GM21576 (cell line): ENCODE data around the gene GALNT14.
"Not testable (repeated sequence)": the region's sequence is repeated elsewhere in the genome, so short reads cannot be mapped to it uniquely, and the experiment has no call there.

Experiments
- ATAC-seq: cut with Tn5 transposase; IDR thresholded peaks from one replicate; pipeline ENCODE4 v1.9.1; 2021; ENCODE audit warnings: mild to moderate bottlenecking, moderate library complexity; ENCODE audit not compliant: unreplicated experiment

Gene GALNT14

GRCh38 chr2:30911327-30911726, 226.9 kb downstream of the GALNT14 start:
- ATAC-seq = no peak

DNA sequence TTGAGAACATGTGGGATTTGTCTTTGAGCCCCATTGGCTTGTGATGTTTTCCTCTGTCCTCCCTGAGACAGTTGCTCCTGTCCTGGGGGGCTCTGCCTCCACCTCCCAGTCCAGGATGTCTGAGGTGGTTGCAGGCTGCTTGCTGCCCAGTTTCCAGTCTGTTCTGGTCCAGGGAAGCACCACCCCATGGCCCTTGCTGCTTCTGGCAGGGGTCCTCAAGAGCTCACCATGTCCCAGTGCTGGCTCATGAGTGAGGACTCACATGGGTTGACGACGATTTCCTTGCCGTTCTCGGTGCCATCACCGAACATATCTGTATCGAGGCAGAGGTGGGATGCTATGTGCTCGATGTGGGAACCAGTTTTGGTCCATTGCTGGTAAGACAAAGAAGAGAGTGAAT, 227.6 kb downstream of the GALNT14 start:
- no peak for ATAC-seq

GRCh38 chr2:30904437-30904836, 233.8 kb downstream of the GALNT14 start:
- ATAC-seq = not testable (repeated sequence)

- no peak for ATAC-seq
Observed at GRCh38 chr2:30903326-30903725, 234.9 kb downstream of the GALNT14 start.

DNA sequence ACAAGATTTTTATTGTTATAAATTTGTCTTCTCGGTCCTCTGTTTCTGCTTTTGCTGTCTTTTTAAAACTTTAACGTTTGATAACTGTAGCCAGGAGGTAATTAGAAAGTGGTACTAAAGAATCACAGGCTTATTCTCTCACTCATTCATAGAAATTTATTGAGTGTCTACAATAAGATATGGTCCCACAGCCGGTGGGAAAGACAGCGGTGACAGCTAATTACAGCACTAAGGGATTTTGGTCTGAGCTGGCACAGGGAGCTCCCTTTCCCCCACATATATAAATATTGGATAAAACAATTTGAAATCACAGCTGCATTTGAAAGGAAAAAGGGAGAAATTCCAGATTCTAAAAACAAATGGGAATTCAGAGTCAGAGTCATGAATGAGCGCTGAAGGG, 237.9 kb downstream of the GALNT14 start:
- ATAC-seq = no peak

DNA sequence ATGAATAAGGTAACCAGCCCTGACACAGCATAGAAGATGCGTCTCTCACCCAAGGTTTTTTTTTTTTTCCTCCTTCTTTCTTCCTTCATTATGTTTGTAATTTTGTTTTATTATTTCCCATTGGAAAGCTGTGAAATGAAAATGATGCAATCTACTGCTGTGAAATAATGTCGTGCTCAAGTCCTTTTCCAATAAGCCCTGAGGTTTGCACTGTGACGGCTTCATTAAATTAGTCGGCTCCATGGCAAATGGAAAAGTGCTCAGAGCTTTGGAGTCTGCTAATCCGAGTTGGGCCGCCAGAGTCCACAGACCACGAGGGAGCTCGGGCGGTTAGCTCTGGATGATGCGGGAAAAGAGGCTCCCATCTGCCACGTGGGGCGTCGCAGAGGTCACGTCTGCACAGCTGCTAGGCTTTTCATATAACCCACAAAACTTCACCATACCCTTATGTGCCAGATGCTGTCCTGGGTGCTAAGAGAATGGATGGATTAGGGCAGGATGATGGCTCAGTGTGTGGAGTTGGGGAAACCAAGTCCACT, 238.7 kb downstream of the GALNT14 start:
- ATAC-seq = no peak

- ATAC-seq = no peak
Observed at GRCh38 chr2:30897539-30897938, 240.7 kb downstream of the GALNT14 start.

- no peak for ATAC-seq
Observed at GRCh38 chr2:30894498-30895119, 243.6 kb downstream of the GALNT14 start.

DNA sequence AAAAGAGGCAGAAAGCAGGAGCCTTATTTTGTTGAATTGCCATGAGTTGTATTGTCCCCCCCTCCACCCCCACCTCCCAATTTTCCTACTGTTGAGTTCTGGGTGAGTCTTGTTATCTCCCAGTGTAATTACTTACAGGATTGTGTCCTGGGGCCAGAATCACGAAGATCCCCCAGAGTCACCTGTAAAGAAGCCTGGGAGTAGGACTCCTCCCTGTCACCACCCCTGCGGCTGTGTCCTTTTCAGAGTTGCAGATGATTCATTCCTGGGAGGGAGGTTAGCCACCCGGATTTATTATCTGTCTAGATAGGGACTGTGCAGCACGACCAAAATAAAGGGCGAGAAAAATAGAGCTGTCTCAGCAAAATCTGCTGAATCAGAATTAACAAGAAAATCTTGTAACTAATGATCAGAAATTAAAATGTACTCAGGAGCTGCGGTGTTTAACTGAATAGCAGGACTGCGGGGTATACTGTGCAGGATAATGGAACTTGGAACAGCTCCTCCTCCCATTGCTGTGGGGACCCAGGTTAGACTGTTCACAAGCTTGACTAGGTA, 249.3 kb downstream of the GALNT14 start:
- ATAC-seq = no peak

- no peak for ATAC-seq
Observed at GRCh38 chr2:30886080-30886479, 252.2 kb downstream of the GALNT14 start.

GRCh38 chr2:30883822-30884221, 254.4 kb downstream of the GALNT14 start:
- ATAC-seq = no peak

- ATAC-seq = no peak
Observed at GRCh38 chr2:30883184-30883583, 255.1 kb downstream of the GALNT14 start.

DNA sequence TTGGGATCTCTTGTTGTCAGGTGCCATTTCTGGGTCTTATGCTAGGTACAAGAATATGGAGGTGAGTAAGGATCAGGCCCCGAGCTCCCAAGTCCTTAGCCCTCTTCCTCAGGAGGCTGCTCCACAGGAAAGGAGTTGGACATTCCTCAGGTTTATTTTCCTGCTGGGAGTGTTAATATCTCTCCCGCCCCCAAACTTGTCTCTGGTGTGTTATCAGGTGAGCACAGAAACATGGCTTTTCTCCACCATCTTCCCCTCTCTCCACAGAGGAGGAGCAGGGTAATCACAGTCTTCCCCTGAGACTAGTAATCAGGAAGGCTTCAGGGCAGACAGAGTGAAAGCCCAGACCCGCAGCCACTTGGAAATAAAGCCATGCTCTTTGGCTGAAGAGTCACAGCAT, 257.7 kb downstream of the GALNT14 start:
- ATAC-seq = no peak

DNA sequence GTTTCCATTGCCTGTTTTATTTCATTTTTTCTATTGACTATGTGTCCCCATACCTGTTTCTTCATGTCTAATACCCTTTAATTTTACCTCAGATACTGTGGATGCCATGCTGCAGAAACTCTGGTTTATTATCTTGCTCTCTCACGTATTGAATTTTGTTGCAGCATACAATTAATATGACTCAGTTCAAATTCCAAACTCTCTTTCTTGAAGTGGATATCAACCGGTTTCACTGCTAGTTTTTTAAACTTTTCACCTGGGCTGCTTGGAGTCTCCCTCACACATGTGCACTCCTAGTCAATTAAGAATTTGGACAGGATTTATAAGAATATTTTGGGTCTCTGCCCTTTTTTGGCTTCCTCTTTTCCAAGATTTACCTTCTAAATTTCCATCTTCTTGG, 260.4 kb downstream of the GALNT14 start:
- no peak for ATAC-seq

DNA sequence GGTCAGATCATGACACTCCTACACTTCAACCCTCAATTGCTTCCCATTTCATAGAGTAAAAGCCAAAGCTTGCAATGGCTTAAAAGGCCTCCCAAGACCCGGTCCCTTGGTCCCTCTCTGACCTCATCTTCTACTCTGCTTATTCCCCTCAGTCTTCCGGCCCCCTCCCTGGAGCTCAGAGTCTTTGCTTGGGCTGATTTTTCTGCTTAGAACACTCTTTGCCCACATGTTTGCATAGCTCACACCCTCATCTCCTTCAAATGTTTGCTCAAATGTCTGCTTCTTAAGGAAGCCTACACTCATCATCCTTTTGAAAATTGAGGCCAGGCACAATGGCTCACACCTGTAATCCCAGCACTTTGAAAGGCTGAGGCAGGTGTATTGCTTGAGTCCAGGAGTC, 265.4 kb downstream of the GALNT14 start:
- no peak for ATAC-seq

DNA sequence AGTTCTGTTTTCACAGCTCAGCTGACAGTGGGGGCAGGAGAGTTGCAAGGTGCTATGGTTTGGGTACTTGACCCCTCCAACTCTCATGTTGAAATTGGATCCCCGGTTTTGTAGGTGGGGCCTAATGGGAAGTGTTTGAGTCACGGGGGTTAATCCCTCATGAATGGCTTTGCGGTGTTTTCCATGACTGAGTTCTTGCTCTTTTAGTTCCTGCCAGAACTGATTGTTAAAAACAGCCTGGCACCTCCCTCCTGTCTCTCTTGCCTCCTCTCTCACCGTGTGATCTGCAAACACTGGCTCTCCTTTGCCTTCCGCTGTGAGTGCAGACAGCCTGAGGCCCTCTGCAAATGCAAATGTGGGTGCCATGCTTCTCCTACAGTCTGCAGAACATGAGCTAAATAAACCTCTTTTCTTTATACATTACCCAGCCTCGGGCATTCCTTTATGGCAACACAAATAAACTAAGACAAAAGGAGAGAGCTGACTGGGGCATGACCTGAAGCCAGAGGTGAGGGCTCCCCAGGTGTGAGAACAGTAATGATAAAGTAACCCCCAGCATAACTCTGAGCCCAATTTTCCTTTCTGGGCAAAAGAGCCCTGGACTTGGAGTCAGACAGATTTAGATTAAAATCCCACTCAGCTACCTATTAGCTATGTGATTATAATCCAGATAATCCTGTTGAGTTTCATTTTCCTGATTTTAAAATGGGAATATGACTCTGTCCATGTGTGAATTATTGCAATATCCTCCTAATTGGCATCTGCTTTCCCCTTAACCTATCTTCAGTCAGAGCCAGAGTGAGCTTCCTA, 266.1 kb downstream of the GALNT14 start:
- no peak for ATAC-seq

DNA sequence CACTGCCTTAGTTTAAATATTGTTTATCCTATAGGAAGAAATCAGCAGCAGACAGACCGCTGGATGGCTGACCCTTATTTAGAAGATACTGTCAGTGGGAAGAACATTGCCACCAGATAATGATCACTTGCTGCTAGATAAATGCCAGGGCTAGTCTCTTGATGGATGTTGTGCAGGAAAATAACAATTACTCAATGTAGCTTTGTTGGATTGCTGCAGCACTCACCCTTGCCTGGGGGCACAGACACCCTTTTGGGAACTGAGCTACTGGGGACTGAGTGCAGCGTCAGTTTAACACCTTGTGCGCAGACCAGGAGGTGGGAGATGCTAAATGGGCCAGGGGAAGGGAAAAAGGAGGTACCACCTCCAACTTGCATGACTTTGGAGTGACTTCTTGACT, 266.8 kb downstream of the GALNT14 start:
- ATAC-seq = no peak

DNA sequence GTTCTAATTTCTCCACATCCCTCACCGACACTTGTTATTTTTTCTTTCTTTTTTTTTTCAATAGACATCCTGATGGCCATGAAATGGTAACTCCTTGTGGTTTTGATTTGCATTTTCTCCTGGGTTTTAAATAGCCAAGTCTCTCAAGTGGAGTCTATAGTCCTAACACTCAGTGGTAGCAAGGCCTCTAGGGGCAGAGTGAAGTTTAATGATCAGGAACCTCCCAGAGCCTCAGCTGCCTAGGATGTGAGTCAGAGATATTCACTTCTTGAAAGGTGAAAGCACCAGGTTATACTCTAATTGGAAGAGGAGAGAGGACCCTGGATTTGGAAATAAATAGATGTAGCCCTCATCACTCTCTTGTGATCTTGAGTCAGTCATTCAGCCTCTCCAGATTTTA, 268.3 kb downstream of the GALNT14 start:
- ATAC-seq = no peak

- ATAC-seq = no peak
Observed at GRCh38 chr2:30867385-30867784, 270.9 kb downstream of the GALNT14 start.

DNA sequence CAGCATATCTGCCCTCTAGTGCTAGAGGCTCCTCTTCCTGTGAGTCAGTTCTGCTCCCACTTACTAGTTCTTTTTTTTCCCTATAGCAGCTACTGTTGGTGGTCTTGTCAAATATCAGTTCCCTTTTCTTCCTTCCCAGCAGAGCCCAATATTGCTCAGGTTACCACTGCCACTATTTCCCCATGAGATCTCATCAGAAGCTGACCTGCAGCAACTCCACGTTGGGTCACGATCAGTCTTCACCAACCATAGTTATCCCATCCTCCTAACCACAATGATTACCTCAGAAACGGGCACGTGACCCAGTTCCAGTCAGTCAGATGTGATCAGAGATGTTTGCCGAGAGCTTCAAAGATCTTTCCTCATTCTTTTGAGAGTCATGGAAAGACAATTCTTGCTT, 271.3 kb downstream of the GALNT14 start:
- no peak for ATAC-seq

GRCh38 chr2:30865892-30866681, 272.2 kb downstream of the GALNT14 start:
- ATAC-seq = no peak
